SKM-1 (cell line): ENCODE results near the gene CNTNAP3.
"Not testable (repeated sequence)": the region's sequence is repeated elsewhere in the genome, so short reads cannot be mapped to it uniquely, and the experiment has no call there.

Experiments
- DNase-seq: peaks from one replicate; lab custom pipeline; 2025; ENCODE audit not compliant: unreplicated experiment; lab: John Stamatoyannopoulos, UW

Gene CNTNAP3

DNA sequence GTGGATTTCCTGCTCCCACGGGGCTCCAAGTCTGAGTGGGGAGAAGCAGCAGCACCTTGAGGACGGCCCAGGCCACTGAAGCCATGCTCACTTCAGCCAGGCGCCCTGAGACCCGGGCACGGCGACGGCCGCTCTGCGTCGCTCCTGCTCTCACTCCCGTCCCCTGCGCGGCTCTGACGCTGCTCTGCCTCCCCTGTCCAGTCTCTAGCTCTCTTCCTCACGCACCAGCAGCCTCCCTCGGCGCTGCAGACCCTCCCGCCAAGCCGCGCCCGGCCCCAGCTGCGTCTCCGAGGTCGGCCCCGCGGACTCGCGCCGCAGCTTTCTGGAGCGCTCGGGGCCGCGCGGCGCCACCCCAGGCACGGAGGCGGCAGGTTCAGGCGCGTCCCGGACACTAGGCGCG lies at the start of gene CNTNAP3:
TSS of gene CNTNAP3 (minus strand) at position 188 of the 400 bp plus-strand sequence. CDS start at position 85, 103 bp downstream.
- not testable (repeated sequence) for DNase-seq

DNA sequence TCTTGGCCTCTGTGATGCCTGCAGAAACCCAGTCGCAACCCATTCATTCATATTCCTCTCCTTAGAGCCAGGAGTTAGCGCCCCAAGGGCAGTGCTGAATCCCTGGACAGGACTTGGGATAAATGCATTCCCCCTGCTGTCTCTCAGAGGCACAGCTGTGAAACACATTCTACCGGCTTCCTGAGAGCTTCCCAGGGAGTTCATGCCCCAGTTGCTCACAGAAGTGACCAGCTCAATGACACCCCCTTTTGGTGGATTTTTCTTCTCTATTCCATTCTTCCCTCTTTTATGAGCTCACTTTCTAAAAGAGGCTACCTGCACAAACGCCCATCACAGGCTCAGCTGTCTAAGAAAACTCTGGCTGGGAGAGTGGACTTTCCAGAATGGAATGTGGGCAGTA lies 8.0 kb downstream of the CNTNAP3 start:
- DNase-seq = not testable (repeated sequence)

DNA sequence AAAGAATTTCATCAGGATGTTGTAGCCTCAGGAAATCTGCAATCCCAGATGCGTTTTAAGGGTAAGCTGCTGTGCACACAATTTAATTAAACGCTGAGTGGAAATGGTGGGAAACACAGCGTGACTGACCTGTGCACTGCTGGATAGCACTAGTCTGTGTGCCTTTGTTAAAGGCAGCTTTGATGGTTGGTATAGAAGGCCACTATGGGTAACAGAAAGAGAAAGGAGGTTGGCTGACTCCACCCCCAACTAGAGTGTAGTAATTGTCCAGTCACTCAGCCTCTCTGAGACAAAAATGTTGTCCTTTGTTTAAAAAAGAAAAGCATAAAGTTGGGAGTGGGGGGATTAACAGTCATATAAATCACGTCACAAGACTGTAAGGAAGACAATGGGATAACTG lies 45.5 kb downstream of the CNTNAP3 start:
- DNase-seq = not testable (repeated sequence)

DNA sequence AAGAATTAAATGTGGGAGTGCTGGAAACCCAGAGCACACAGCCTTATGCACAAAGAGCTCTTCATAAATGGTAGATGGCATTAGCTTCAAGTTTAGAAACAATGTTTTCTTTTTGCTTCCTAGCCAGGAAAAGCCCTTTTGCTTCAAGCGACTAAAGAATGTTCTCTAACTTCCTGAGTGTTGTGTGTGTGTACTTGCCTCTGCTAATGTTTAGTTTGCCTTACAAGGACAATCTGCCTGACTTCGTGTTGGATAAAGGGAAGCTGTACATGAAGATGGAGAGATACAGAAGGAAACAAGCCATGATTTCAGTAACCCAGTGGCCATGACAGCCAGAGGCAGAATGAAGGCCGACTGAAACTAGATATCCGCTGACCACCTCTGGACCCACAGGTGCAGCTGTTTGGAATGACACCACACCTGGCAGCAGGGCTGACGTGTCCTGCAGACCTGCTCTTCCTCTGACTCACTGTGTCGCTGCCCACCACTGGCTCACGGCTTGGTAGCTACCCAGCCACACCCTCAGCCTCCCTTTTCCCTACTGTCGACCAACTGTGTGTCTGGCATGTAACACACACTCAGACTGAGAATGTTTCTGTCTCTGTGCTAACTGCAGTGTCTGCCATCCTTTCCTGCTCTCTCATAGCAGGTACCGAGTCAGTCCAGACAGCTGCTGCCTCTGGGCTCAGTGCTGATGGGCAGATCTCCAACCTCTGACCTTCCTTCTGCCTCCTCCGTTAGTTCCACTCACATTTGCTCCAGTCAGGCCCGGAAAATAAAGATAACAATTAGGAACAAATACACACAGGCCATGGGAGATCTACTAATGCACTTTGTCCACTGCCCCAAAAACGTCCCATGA lies 55.6 kb downstream of the CNTNAP3 start:
- DNase-seq = not testable (repeated sequence)

DNA sequence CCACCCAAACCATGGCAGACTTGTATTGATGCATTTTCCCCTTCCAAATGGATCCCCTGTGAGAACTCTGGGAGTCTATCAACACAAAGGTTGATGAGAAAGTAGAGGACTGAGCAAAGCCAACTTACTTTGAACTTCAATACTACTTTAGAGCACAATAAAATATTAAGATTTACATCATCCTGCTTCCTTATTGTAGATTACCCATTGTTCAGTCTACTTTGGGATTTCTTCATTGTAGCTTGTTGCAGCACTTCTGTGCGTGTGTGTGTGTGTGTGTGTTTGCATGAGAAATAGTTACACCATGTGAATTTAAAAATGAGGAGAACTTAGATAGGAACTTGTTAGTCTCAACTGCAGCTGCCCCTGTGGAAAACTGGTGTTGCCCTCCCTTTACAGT lies 72.0 kb downstream of the CNTNAP3 start:
- DNase-seq = not testable (repeated sequence)

DNA sequence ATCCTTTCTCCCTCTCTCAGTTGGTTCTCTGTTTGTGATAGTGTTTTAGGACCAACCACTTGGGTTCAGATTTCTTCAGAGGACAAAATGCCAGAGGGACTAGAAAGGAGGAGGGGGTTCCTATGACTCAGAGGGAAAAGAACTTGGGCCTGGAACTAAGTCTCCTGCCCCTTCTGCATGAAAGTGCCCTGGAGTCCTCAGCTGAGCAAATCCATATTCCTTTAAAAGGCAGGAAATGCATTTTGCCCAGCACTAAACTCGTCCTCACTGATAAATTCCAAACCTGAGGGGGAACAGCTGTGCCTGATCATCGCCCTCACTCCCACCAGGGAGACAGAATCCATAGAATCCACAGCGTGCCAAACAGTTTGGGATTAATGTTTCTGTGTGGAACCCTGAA lies 78.2 kb downstream of the CNTNAP3 start:
- DNase-seq = not testable (repeated sequence)

DNA sequence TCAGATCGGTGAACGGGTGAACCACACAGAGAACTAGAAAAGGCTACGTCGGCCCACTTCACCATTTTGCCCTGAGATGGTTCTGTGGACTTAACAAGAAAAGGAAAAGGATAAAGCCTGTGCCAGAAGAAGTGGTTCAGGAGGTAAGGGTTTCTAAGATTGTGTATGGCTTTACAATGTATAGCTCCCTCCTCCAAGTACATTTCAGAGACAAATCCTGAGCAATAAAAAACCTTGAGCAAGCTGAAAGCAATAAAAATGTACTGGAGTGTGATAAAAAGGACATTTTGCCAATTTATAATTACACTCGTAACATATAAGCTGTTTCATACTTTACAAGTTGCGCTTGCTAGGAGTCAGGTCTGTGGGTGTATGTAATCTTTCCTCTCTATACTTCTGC lies 81.3 kb downstream of the CNTNAP3 start:
- not testable (repeated sequence) for DNase-seq

DNA sequence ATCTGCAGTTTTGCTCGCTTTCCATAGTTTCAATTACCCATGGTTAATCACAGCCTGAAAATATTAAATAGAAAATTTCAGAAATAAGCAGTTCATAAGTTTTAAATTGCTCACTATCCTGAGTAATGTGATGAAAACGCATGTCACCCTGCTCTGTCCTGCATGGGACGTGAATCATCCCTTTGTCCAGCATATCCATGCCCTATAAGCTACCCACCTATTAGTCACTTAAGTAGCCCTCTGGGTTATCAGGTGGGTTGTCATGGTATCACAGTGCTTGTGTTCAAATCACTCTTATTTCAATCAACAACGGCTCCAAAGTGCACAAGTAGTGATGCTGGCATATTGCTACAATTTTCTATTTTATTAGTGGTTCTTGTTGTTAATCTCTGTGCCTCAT lies 82.1 kb downstream of the CNTNAP3 start:
- not testable (repeated sequence) for DNase-seq

DNA sequence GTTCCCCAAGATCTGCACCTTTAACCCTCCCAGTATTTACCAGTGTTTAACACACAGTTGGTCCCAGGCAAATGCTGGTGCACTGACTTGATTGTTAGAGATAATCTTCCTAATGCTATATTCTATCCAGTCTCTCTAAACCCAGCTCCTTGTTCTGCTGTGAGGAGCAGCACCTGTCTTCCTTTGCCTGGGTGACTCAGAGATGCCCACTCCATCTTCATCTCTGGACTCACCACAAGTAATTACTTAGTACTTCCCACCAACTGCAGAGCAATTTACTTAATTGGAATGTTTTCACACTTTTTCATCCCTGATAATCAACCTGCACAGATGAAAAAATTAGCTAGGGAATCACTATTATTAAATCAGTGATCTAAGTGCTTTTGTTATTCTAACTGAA lies 87.6 kb downstream of the CNTNAP3 start:
- not testable (repeated sequence) for DNase-seq

DNA sequence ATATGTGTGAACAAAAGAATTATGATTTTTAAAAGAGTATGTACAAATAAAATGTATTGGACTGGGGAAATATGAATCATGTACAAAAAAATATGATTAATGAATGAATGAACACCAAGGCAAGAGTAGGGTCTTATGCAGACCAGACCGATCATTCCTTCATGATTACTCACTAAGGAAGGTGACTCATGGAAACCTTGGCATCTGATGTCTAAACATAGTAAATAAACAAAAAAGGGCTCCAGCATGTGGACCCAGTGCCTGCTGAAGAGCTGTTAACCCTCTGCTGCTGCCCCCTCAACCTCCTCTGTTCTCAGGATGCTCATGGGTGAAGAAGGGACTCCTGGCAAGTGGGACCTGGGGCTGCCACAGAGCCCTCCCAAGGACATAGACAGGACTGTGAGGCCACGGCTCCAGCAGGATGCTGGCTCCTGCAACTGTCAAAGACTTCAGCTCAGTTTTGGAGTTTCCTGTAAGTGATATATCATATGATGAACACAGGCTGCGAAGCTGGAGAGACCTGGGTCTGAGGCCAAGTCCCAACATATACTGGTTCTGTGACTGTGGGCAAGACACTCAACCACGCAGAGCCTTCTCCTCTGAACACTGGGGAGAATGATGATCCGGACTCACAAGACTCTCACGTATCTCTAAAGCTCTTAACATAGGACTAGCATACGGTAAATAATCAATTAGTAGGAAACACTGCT lies 89.8 kb downstream of the CNTNAP3 start:
- not testable (repeated sequence) for DNase-seq

DNA sequence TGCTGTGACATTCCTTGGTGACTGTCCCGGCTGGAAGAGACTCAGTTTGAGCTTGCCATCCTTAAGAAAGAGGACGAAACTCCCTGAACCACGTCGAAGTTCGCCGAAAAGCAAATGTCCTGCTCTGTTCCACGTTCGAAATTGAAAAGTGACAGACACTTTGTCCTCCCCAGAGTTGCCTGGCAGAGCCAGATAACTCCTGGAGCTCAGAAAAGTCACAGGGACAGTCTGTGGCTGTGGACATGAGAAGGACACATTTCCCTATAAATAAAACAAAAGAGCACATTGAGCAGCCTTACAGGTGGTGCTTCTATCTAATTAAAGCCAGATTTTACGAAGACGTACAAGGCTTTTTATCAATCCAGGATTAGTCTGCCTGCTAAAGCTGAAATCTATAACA lies 116.6 kb downstream of the CNTNAP3 start:
- not testable (repeated sequence) for DNase-seq

DNA sequence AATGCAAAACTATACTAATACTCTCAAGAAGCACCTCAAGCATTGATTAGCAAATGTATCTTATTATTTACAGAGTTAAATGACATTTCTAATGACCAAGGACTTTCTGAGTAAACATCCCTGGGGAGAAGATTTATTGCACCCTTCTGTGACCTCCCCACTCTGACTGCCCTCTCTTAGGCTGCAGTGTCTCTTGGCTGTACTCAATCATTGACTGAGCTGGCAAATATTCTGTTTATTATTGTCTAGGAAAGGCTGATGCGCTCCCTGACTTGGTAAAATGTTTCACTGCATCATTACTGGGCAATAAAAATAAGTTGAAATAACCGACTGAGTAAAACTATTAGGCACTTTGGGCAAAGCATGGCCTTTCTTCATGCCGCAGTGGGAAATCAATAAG lies 130.3 kb downstream of the CNTNAP3 start:
- not testable (repeated sequence) for DNase-seq

DNA sequence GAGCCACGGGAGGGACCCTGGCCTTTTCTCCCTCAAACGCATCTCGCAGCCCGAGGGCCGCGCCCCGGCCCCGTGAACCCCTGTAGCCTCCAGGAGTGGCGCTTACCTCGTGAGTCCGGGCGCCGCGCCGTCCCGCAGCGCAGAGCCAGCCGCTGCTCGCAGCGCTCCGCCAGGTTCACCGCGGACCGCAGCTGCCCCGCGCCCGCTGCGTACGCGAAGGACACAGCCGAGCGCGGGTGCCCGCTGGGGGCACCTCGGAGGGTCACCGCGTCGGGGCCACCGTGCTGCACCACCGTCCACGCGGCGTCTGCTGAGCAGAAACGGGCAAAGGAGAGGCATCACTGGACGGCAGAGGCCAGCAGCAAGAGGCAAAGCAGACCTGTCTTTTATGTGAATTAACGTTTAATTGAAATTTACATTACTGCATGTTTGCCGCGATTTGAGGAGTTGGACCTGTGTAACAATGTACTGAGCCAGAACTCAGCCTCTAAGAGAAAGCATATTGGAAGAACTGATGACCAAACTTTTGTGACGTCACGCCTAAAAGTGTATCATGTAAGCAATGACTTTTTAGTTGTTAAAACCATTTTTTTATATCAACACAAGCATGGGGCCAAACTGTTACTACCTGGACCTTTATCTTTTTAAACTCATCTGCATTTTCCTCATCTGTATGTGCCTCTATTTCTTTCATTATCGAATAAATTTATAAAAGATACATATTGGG lies 155.0 kb downstream of the CNTNAP3 start:
- not testable (repeated sequence) for DNase-seq

DNA sequence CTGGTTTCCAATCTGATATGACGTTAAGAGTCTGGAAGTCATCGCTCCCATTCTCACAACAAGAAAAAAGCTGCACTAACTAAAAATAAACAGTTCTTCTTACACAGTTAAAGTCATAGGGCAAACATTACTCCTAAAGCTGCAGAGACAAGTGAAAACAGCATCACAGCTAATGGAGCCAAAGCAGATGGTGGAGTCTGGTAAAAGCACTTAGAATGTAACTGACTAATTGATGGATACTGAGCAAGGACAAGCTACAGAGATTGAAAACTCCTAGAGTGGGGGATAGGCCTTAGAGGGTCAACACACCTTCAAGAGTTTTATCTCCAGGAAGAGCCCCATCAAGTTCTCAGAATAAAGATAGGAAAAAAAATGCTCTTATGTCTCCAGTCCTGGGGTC lies 166.6 kb downstream of the CNTNAP3 start:
- not testable (repeated sequence) for DNase-seq

DNA sequence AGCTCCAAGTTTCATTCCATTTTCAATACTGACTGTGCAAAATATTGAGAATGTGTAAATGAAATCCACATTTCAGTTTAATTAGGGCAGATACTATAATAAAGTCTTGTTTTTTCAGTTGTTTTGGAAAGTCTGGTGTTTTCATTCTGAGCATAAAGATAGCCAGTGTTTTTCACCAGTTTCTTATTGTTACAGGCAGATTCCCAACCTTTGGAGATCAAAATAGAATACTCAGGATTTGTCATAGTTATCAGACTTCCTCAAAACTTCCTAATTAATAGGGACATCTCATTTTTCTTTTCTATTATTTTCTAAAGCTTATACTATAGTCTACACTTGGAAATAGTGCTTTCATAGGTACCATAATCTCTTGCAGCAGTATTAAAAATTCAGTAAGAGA lies 176.2 kb downstream of the CNTNAP3 start:
- not testable (repeated sequence) for DNase-seq

DNA sequence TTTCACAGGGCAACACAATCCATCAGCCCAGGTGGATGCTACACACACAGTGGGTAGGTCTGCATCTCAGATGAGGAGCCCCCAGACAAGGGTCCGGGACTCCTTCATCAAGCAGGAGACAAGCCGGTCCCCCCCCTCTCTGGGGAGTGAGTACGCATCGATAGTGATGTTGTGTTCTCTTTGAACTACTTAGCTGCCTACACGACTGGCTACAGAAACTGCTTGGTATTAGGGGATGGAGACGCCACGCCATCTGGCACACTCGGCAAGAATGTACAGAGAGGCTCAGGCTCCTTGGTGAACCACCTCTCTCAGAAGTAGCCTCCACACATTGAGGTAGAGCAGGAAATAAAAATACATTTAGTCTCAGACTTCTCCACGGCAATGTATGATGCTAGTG lies 179.8 kb downstream of the CNTNAP3 start:
- no peak for DNase-seq

DNA sequence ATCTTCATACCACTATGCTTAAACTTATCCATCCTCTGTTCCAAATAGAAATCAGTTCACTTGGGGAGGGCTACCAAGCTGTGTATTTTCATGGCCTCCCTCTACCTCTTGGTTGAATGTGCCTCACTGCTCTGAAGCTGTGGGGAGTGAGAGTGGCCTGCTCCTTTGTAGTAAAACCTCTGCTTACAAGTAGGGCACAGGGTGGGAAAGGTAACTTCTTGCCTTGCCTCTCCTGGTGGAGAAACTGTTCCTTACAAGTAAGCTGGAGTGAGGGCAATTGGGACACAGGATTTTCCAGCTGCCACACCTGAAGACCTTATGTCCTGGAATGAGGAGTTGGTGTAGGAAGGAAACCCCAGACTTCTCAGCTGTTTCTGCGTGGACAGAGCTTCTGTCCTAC lies 190.8 kb downstream of the CNTNAP3 start:
- DNase-seq = not testable (repeated sequence)

DNA sequence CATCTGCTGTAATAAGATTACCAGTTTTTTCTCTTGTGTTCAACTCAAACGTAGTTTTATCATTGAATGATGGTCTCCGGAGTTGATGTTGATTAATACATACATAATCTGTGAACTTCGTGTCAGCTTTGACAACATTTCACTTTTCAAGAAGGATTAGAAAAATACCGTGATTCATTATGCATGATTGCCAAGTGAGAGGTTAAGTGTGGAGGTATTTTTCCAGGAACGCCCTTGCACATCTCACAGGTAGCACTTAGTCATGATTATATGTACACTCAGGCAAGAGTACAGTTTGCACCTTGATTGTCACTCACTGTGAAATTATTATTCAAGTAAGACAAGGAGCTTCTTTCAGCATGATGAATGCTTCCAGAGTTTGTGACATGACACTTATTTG lies 202.7 kb downstream of the CNTNAP3 start:
- DNase-seq = not testable (repeated sequence)

DNA sequence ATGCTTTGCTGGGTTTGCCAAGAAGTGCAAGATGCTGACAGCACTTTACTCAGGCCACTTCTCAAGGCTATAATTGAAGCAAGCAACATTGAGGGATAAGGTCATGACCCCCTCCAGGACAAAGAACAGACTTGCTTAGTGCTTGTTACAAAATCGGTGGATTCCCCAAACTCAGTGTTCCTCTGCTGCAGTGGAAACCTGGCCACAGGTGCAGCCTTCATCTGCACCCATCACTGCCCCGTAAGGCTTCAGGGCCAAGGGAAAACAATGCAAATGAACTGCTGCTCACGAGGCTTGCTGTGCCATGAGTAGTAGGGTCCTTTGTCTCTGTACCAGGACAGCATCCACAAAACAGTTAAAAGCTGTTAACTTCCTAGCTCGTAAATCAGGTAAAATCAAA lies 205.4 kb downstream of the CNTNAP3 start:
- DNase-seq = not testable (repeated sequence)

DNA sequence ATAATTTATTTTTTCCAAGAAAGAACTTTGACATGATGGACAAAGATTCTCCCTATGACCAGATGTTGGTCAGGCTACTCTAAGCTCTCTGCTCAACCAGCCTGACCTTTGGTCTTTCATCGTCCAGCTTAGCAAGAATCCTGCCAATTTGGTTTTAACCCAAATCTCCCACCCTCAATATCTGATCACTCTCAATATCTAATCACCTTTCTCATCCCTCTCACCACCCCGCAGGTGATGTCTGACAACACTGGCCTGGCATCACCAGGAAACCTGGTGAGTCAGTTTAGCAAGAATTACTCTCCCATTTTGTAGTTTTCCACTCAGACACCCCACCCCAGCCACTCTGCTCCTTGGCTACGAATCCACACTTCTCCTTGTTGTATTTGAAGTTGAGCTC lies 207.9 kb downstream of the CNTNAP3 start:
- not testable (repeated sequence) for DNase-seq

DNA sequence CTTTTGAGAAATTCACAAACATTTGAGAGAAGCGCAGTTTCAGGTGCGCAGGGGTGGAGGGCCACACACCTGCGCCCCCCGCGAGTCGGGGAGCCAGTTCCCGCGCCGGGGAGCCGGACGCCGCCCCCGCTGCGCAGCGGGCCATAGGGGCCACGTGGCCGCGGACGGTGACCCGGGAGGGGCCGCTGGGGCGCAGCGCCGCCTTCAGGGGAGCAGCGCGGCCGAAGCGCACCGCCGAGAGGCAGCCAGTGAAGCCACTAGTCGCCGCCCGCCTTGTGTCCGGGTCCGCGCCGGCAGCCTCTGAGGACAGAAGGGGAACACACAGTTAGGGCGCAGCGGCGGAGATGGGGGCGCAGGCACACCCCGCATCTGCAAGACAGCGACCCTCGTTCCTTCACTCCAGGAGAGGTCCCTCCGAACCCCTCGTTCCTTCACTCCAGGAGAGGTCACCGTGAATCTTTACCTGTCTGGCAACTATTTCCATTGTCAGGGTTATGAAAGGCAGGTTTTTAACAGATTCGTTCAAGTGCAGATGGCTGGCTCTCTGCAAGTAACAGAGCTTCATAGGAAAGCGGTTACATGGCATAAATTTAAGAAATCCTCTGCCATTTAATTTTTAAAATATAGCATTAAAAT lies 209.2 kb downstream of the CNTNAP3 start:
- not testable (repeated sequence) for DNase-seq
